Sigmoid colon (tissue), 4 donors: ENCODE results near the gene SMIM32.

ENCODE experiments used
- POLR2A ChIP-seq, 2 donors: fragments of 450-650 bp; IDR thresholded peaks; one replicate each; pipeline ENCODE4 v1.6.1; 2016; ENCODE audit warnings: antibody characterized with exemption in 2 of 2, mild to moderate bottlenecking in 2 of 2, moderate library complexity in 2 of 2
- POLR2AphosphoS5 ChIP-seq, 4 donors: sonication (generic); formaldehyde crosslinking; IDR thresholded peaks; one replicate each; pipeline ENCODE4 v1.6.1; 2017; ENCODE audit warnings: antibody characterized with exemption in 4 of 4
- TF ChIP-seq, protein P1 (sequence below), 4 experiments: fragments of 450-650 bp in 3 of 4; fragments of 200-600 bp in 1 of 4; IDR thresholded peaks; one replicate each; pipeline ENCODE4 v1.5.1; 2016 to 2019; ENCODE audit warnings: antibody characterized with exemption in 4 of 4, mild to moderate bottlenecking in 3 of 4, moderate library complexity in 2 of 4

DNA sequence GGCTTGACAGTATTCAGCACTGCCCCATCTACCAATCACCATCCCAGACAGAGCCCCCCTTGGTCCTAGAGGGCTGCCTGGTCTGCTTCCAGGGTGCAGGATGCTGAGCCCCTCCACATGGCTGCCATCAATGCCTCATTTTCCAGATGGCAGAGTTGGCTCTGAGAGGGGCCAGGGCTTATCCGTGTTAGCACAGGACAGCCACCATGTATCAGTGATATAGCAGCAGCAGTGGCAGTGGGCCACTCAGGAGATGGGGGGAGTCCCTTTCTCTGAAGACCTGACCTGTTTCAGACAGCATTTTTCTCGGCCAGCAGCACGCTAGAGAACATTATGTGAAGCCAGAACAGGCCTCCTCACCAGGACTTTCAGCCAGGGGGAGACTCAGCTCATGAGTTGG lies 1.6 kb upstream of the SMIM32 start:
- TF ChIP-seq POLR2AphosphoS5 (IDR thresholded peaks at IDR 0.05) = no peak
- TF ChIP-seq, protein P1, sequence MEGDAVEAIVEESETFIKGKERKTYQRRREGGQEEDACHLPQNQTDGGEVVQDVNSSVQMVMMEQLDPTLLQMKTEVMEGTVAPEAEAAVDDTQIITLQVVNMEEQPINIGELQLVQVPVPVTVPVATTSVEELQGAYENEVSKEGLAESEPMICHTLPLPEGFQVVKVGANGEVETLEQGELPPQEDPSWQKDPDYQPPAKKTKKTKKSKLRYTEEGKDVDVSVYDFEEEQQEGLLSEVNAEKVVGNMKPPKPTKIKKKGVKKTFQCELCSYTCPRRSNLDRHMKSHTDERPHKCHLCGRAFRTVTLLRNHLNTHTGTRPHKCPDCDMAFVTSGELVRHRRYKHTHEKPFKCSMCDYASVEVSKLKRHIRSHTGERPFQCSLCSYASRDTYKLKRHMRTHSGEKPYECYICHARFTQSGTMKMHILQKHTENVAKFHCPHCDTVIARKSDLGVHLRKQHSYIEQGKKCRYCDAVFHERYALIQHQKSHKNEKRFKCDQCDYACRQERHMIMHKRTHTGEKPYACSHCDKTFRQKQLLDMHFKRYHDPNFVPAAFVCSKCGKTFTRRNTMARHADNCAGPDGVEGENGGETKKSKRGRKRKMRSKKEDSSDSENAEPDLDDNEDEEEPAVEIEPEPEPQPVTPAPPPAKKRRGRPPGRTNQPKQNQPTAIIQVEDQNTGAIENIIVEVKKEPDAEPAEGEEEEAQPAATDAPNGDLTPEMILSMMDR (IDR thresholded peaks at IDR 0.05) = no peak
- no peak for TF ChIP-seq POLR2A (IDR thresholded peaks at IDR 0.05)
